K562 (cell line): Measurements from ENCODE around the gene MMEL1. TPM values are rescaled to one million over a fixed set of nuclear protein-coding genes. Genes with fewer than 3 reads are reported as not detected.
A peak's percentile ranks its signal among the peaks of the same experiment; 100 is the strongest.

Experiments
- ATAC-seq: fragments of 200-7000 bp; cut with Tn5 transposase; 3 replicates; pipeline ENCODE4 v1.9.1; 2020; ENCODE audit warnings: moderate library complexity
- BruUV-seq: library from RNA; stranded (reverse); fragments of 400-500 nt; replicated peaks from 2 replicates; lab custom pipeline; 2021; lab: Mats Ljungman, UMichigan
- CTCF ChIA-PET: fragments of 300-600 bp; formaldehyde crosslinking; extraction: SDS; loops from one replicate; lab custom pipeline; 2021; ENCODE audit warnings: low intra/inter-chr PET ratio; lab: Yijun Ruan, JAX
- POLR2A ChIA-PET: fragments of 300-600, 350-650 bp; sonication (Branson Sonifier 250); formaldehyde crosslinking; extraction: SDS; loops from one replicate; lab custom pipeline; 2021; ENCODE audit warnings: antibody characterized with exemption, inconsistent platforms; lab: Yijun Ruan, JAX
- DNase-seq, 4 experiments: peaks; one replicate each; pipeline versions ENCODE4 v3.0.0 to v3.0.0-alpha.2; 2011 to 2018; ENCODE audit warnings: low spot score in 3 of 4, mixed read lengths in 3 of 4; ENCODE audit errors: extremely low read depth in 1 of 4
- FAIRE-seq: peaks from 2 replicates; lab custom pipeline; 2011; peaks lifted over from hg19 to GRCh38; lab: Jason Lieb, UNC
- H2AFZ ChIP-seq: 2 replicates; pipeline ENCODE4 v1.6.0; 2011; ENCODE audit warnings: low read depth, low read length, control low read depth, inconsistent platforms
- H3K27ac ChIP-seq: fragments of 200-600 bp; 3 replicates; pipeline ENCODE4 v1.8.0; 2011; ENCODE audit warnings: low read depth, mild to moderate bottlenecking, control low read depth, inconsistent platforms, low read length, moderate library complexity, mixed read lengths; ENCODE audit errors: extremely low read depth
- H3K27me3 ChIP-seq, 2 experiments: fragments of 300-600 bp in 1 of 2; 2 replicates in 1 of 2; 3 replicates in 1 of 2; pipeline versions ENCODE4 v1.6.0 to v1.8.0; 2011; ENCODE audit warnings: inconsistent platforms in 2 of 2, low read length in 2 of 2, mild to moderate bottlenecking in 1 of 2, mixed read lengths in 1 of 2, moderate library complexity in 1 of 2; ENCODE audit not compliant: control insufficient read depth in 2 of 2, insufficient read depth in 2 of 2
- H3K36me3 ChIP-seq: fragments of 300-600 bp; 3 replicates; pipeline ENCODE4 v1.8.0; 2011; ENCODE audit warnings: mild to moderate bottlenecking, low read length, inconsistent platforms; ENCODE audit not compliant: control insufficient read depth, insufficient read depth
- H3K4me1 ChIP-seq, 2 experiments: fragments of 200-600 bp in 1 of 2; replicated peaks in 1 of 2; 2 replicates in 1 of 2; 3 replicates in 1 of 2; pipeline versions ENCODE4 v1.5.1 to v1.8.0; 2011; ENCODE audit warnings: inconsistent platforms in 2 of 2, low read length in 2 of 2, mild to moderate bottlenecking in 1 of 2, mixed read lengths in 1 of 2, moderate library complexity in 1 of 2; ENCODE audit not compliant: control insufficient read depth in 2 of 2, insufficient read depth in 2 of 2
- H3K4me2 ChIP-seq: 2 replicates; pipeline ENCODE4 v1.6.1; 2011; ENCODE audit warnings: low read length, control low read depth, inconsistent platforms, mixed read lengths; ENCODE audit not compliant: insufficient read depth
- H3K4me3 ChIP-seq: fragments of 200-600 bp; sonication (generic), shearing (Covaris generic); 2 replicates; pipeline ENCODE4 v1.5.1; 2016; ENCODE audit warnings: control low read depth, inconsistent platforms
- H3K79me2 ChIP-seq: fragments of 200-600 bp; 3 replicates; pipeline ENCODE4 v1.8.0; 2011; ENCODE audit warnings: low read length, inconsistent platforms; ENCODE audit not compliant: control insufficient read depth, insufficient read depth
- H3K9ac ChIP-seq, 2 experiments: 2 replicates each; pipeline versions ENCODE4 v1.6.0 to v1.6.1; 2011; ENCODE audit warnings: low read depth in 2 of 2, low read length in 2 of 2, control low read depth in 1 of 2, inconsistent platforms in 1 of 2, mild to moderate bottlenecking in 1 of 2, mixed read lengths in 1 of 2; ENCODE audit not compliant: insufficient read depth in 1 of 2
- H3K9me1 ChIP-seq: one replicate; pipeline ENCODE4 v1.6.0; 2011; ENCODE audit warnings: inconsistent platforms, mild to moderate bottlenecking, low read length, moderate library complexity; ENCODE audit not compliant: control insufficient read depth, insufficient read depth
- H3K9me3 ChIP-seq: replicated peaks from 2 replicates; pipeline ENCODE4 v1.5.1; 2011; ENCODE audit warnings: low read depth, low read length, inconsistent platforms; ENCODE audit not compliant: control insufficient read depth, insufficient read depth
- H4K20me1 ChIP-seq: replicated peaks from 2 replicates; pipeline ENCODE4 v1.6.1; 2011; ENCODE audit warnings: low read length, inconsistent platforms, mixed read lengths; ENCODE audit not compliant: control insufficient read depth, insufficient read depth
- BRD4 ChIP-seq: fragments of 200-600 bp; sonication (generic); IDR thresholded peaks from 2 replicates; pipeline ENCODE4 v1.6.1; 2017; ENCODE audit warnings: inconsistent platforms
- EP300 ChIP-seq: IDR thresholded peaks from 2 replicates; pipeline ENCODE4 v1.6.1; 2012; ENCODE audit warnings: low read length, improper control_type of control experiment
- HDAC1 ChIP-seq, 2 experiments: fragments of 450-650 bp; IDR thresholded peaks; 2 replicates each; pipeline ENCODE4 v1.6.1; 2016 to 2017; ENCODE audit warnings: inconsistent platforms in 1 of 2, mild to moderate bottlenecking in 1 of 2, moderate library complexity in 1 of 2
- HNRNPLL ChIP-seq: fragments of 200-400 bp; formaldehyde crosslinking; IDR thresholded peaks from 2 replicates; pipeline ENCODE4 v1.6.1; 2017; ENCODE audit warnings: low read length, low read depth, mild to moderate bottlenecking; ENCODE audit not compliant: poor library complexity, severe bottlenecking
- ILF3 ChIP-seq: fragments of 450-650 bp; IDR thresholded peaks from 2 replicates; pipeline ENCODE4 v1.6.1; 2018; ENCODE audit warnings: antibody characterized with exemption, mild to moderate bottlenecking, moderate library complexity, borderline replicate concordance
- POLR3A ChIP-seq: IDR thresholded peaks from 2 replicates; pipeline ENCODE4 v1.6.1; 2011; ENCODE audit warnings: borderline replicate concordance, mild to moderate bottlenecking, moderate library complexity; ENCODE audit not compliant: insufficient read length, insufficient read depth; ENCODE audit errors: extremely low read depth
- RBM14 ChIP-seq: fragments of 200-400 bp; formaldehyde crosslinking; IDR thresholded peaks from 2 replicates; pipeline ENCODE4 v1.6.1; 2018; ENCODE audit warnings: low read depth, mild to moderate bottlenecking, low read length, moderate library complexity, borderline replicate concordance; ENCODE audit not compliant: insufficient read depth
- SETDB1 ChIP-seq: IDR thresholded peaks from one replicate; pipeline ENCODE4 v1.6.1; 2012; ENCODE audit warnings: low read length, control low read depth, inconsistent platforms
- SMARCB1 ChIP-seq: IDR thresholded peaks from 2 replicates; pipeline ENCODE4 v1.6.1; 2011; ENCODE audit warnings: improper control_type of control experiment, low read depth; ENCODE audit not compliant: insufficient read length
- TCFL5 ChIP-seq: fragments of 250-450 bp; sonication (Bioruptor Pico); conservative IDR thresholded peaks from 2 replicates; pipeline ENCODE4 v1.6.1; 2021; ENCODE audit warnings: mild to moderate bottlenecking, moderate library complexity, matching md5 sums
- TEAD4 ChIP-seq, 2 experiments: sonication (generic) in 1 of 2; formaldehyde crosslinking in 1 of 2; IDR thresholded peaks; 2 replicates each; pipeline versions ENCODE4 v1.6.1 to v1.8.0; 2012 to 2022; ENCODE audit warnings: borderline replicate concordance in 1 of 2, inconsistent platforms in 1 of 2, low read length in 1 of 2, mild to moderate bottlenecking in 1 of 2, missing genetic modification reagents in 1 of 2
- TRIM28 ChIP-seq: fragments of 450-650 bp; IDR thresholded peaks from 2 replicates; pipeline ENCODE4 v1.6.1; 2017
- ZEB2 ChIP-seq: fragments of 450-650 bp; IDR thresholded peaks from 2 replicates; pipeline ENCODE4 v1.6.1; 2016
- ZFP36 ChIP-seq: fragments of 150-350 bp; IDR thresholded peaks from 2 replicates; pipeline ENCODE4 v1.6.1; 2018; ENCODE audit warnings: low read length, low read depth; ENCODE audit not compliant: partially characterized antibody
- ZNF212 ChIP-seq: fragments of 450-650 bp; formaldehyde crosslinking; IDR thresholded peaks from 2 replicates; pipeline ENCODE4 v1.4.0; 2020; ENCODE audit warnings: mild to moderate bottlenecking
- ZNF41 ChIP-seq: fragments of 250-450 bp; sonication (Bioruptor Pico); conservative IDR thresholded peaks from 2 replicates; pipeline ENCODE4 v1.4.0; 2020; ENCODE audit warnings: mild to moderate bottlenecking
- ZNF668 ChIP-seq: fragments of 250-450 bp; sonication (Bioruptor Pico); IDR thresholded peaks from 2 replicates; pipeline ENCODE4 v1.8.0; 2022; ENCODE audit warnings: mild to moderate bottlenecking, inconsistent platforms
- WGBS: fragments of 100-300 bp; shearing (Covaris generic); methylation state at CpG from one replicate; pipeline ENCODE4 v1.1.6; 2016; ENCODE audit warnings: low coverage, mixed read lengths; ENCODE audit not compliant: insufficient coverage; ENCODE audit errors: missing lambda C conversion rate; 5-methylcytosine and 5-hydroxymethylcytosine counted together
- in situ Hi-C: fragments of 300-500 bp; cut with MboI; formaldehyde crosslinking; loops from 4 replicates; pipeline ENCODE4 v1.15.0; 2018; ENCODE audit warnings: inconsistent platforms, mixed read lengths
- intact Hi-C: fragments of 100-400 bp; cut with micrococcal nuclease; formaldehyde crosslinking; loops from 2 replicates; pipeline ENCODE4 v1.14.2; 2022
- polyA plus RNA-seq, 8 experiments: library from polyadenylated mRNA; depleted of rRNA in 4 of 8; stranded (reverse) in 5 of 8; unstranded in 3 of 8; fragments of >200 nt; fragmentation: Nextera tagmentation in 2 of 8; fragmentation: Illumina TruSeq in 1 of 8; extraction: Ambion mirVana in 2 of 8; extraction: Trizol in 1 of 8; gene quantifications; 2 replicates each; pipeline versions ENCODE4 v1.2.1 to v1.2.3, GENCODE V29; 2011 to 2014; ENCODE audit warnings: inconsistent platforms in 1 of 8, missing spikeins in 1 of 8
- total RNA-seq, 7 experiments: library from RNA; depleted of rRNA in 6 of 7; stranded (reverse); fragments of >200 nt in 6 of 7; fragmentation: Illumina TruSeq in 2 of 7; extraction: Trizol in 2 of 7; gene quantifications; 2 replicates each; pipeline versions ENCODE4 v1.2.1 to v1.2.3, GENCODE V29; 2011 to 2021; ENCODE audit warnings: low replicate concordance in 1 of 7
- TF ChIP-seq, protein P1 (sequence below): fragments of 200-800 bp; sonication (Bioruptor generic); IDR thresholded peaks from 2 replicates; pipeline ENCODE4 v1.6.1; 2017; ENCODE audit warnings: missing genetic modification characterization, missing compliant biosample characterization
- TF ChIP-seq, protein P2 (sequence below): fragments of 250-450 bp; sonication (Bioruptor Pico); IDR thresholded peaks from 2 replicates; pipeline ENCODE4 v1.8.0; 2022; ENCODE audit warnings: moderate library complexity, mild to moderate bottlenecking, inconsistent platforms
- TF ChIP-seq, protein P3 (sequence below): sonication (generic); formaldehyde crosslinking; IDR thresholded peaks from 2 replicates; pipeline ENCODE4 v1.9.0; 2022; ENCODE audit warnings: mild to moderate bottlenecking, missing genetic modification reagents

The MMEL1 gene
- total and polyA plus RNA-seq, 9 of the 15 experiments (the other 6 are each of a cell fraction or from before 2014, with no cell fraction given): not detected

DNA sequence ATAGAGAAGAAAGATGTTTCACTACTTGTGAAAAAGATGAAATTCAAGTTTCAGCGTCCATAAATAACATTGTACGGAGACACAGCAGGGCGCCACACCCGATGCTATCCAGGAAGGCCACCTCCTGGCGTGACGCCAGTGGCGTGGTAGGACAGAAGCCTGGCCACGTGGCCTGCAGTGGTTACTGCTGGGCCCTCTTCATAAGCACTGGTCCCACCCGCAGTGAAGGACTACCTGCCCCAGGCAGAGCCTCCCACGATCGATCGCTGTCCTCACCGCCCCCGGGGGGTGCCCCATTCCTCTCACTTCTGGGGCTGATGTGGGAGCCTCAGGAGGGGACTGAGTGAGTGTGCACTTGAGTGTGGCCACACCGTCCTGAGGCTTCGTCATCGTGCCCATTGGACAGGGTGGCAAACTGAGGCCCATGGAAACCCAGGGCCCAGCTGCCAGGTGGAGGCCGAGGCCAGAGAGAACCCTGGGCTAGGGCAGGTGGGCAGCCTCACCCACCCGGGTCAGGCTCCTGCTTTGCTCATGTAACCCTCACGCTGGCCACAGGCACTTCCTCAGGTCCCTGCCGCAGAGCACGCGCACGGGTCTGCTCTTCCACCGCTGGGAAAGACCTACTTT is 91.1 kb downstream of the MMEL1 start:
- intact Hi-C loops: loop anchor here (10.0 kb wide), 2 partner anchors 103 to 347 kb away; partner anchors contain the start of gene FAAP20
- ChIA-PET POLR2A (interaction anchor here (0.6 to 0.9 kb wide), 4 partner anchors 9 to 313 kb away, joined by 3 to 4 read pairs (median 3); no protein-coding TSS in a partner anchor), CTCF (no interaction called here)
- Histone ChIP-seq H2AFZ (peak overlapping the region; percentile 78), H3K9ac (peak overlapping the region; percentile 28 to 84), H3K36me3 (no peaks in the 10 kb centered on the region), H3K27ac (peak overlapping the region; percentile 63), H3K9me1 (peaks cover 7% of the 10 kb centered on the region), H3K4me3 (no peak overlapping the region), H3K9me3 (no peaks in the 10 kb centered on the region), H3K4me1 (peaks cover 54 to 86% of the 10 kb centered on the region in 2 experiments), H3K79me2 (no peaks in the 10 kb centered on the region), H3K4me2 (peak overlapping the region; percentile 52; the same call in 1 of the 2 replicates), H4K20me1 (no peaks in the 10 kb centered on the region; the same call in 1 of the 2 replicates), H3K27me3 (peaks cover 5 to 16% of the 10 kb centered on the region in 2 experiments; a peak in 4 of 5 replicates)
- ATAC-seq (peak; percentile 44), FAIRE-seq (peak; percentile 99), DNase-seq (peak; percentile 79 to 97 (median 84))
- in situ Hi-C loops: loop anchor here (25.0 kb wide), 1 partner anchor 354 kb away; the partner anchor contains the start of gene FAAP20
- BruUV-seq: no TSS peak
- WGBS: 24% methylated on average over 24 of the region's 25 CpGs
- TF ChIP-seq, protein P1, sequence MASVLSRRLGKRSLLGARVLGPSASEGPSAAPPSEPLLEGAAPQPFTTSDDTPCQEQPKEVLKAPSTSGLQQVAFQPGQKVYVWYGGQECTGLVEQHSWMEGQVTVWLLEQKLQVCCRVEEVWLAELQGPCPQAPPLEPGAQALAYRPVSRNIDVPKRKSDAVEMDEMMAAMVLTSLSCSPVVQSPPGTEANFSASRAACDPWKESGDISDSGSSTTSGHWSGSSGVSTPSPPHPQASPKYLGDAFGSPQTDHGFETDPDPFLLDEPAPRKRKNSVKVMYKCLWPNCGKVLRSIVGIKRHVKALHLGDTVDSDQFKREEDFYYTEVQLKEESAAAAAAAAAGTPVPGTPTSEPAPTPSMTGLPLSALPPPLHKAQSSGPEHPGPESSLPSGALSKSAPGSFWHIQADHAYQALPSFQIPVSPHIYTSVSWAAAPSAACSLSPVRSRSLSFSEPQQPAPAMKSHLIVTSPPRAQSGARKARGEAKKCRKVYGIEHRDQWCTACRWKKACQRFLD (CRISPR knock-in tag): no peak
- peak; percentile 31 for TF ChIP-seq HNRNPLL
- no peak for TF ChIP-seq RBM14
- TF ChIP-seq, protein P2, sequence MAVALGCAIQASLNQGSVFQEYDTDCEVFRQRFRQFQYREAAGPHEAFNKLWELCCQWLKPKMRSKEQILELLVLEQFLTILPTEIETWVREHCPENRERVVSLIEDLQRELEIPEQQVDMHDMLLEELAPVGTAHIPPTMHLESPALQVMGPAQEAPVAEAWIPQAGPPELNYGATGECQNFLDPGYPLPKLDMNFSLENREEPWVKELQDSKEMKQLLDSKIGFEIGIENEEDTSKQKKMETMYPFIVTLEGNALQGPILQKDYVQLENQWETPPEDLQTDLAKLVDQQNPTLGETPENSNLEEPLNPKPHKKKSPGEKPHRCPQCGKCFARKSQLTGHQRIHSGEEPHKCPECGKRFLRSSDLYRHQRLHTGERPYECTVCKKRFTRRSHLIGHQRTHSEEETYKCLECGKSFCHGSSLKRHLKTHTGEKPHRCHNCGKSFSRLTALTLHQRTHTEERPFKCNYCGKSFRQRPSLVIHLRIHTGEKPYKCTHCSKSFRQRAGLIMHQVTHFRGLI: no peak
- TF ChIP-seq SMARCB1: no peak
- TF ChIP-seq ZFP36: peak; percentile 48
- TF ChIP-seq SETDB1: no peak
- TF ChIP-seq ZNF668 (CRISPR knock-in tag): no peak
- TF ChIP-seq, protein P3, sequence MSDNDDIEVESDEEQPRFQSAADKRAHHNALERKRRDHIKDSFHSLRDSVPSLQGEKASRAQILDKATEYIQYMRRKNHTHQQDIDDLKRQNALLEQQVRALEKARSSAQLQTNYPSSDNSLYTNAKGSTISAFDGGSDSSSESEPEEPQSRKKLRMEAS (CRISPR knock-in tag): peak; percentile 94
- no peak for TF ChIP-seq POLR3A
- no peak for TF ChIP-seq TEAD4 (IDR thresholded peaks at IDR 0.05; ENCODE audit: low read length)
- TF ChIP-seq TEAD4 (CRISPR knock-in tag; IDR thresholded peaks at IDR 0.05; ENCODE audit: borderline replicate concordance): no peak
- TF ChIP-seq EP300: peak; percentile 24; the same call in 1 of the 2 replicates
- no peak for TF ChIP-seq ILF3
- TF ChIP-seq HDAC1 (IDR thresholded peaks at IDR 0.05): peak in 1 of 2 experiments; percentile 87
- no peak for TF ChIP-seq ZNF212
- TF ChIP-seq ZEB2: no peak
- TF ChIP-seq TCFL5 (CRISPR knock-in tag): no peak
- no peak for TF ChIP-seq BRD4
- peak; percentile 37; the same call in 1 of the 2 replicates for TF ChIP-seq TRIM28
- TF ChIP-seq ZNF41 (CRISPR knock-in tag): no peak
